H1 (cell line): ENCODE results near the gene ARHGAP6. TPM values are rescaled to one million over a fixed set of nuclear protein-coding genes. Genes with fewer than 3 reads are reported as not detected.

ENCODE experiments used
- CTCF ChIA-PET: fragments of 300-600 bp; sonication (Branson Sonifier 250); formaldehyde crosslinking; loops from one replicate; lab custom pipeline; 2021; ENCODE audit not compliant: partially characterized antibody; lab: Charles Lee
- POLR2A ChIA-PET: fragments of 300-600 bp; sonication (Branson Sonifier 250); formaldehyde crosslinking; loops from one replicate; lab custom pipeline; 2021; ENCODE audit warnings: inconsistent platforms; ENCODE audit not compliant: partially characterized antibody; lab: Charles Lee
- DNase-seq, 2 experiments: peaks; one replicate each; pipeline versions ENCODE4 v3.0.0 to v3.0.0-alpha.2; 2010 to 2022; ENCODE audit warnings: low spot score in 2 of 2, low read depth in 1 of 2, mixed read lengths in 1 of 2
- FAIRE-seq: peaks from 2 replicates; lab custom pipeline; 2011; peaks lifted over from hg19 to GRCh38; lab: Jason Lieb, UNC
- H2AFZ ChIP-seq: 2 replicates; pipeline ENCODE4 v1.8.1; 2012; ENCODE audit warnings: low read length, inconsistent platforms
- H2AK5ac ChIP-seq: 2 replicates; pipeline ENCODE4 v1.6.1; 2013; ENCODE audit warnings: low read depth, low read length
- H2BK120ac ChIP-seq: replicated peaks from 2 replicates; pipeline ENCODE3; 2013; ENCODE audit warnings: low read depth, low read length, inconsistent platforms
- H2BK12ac ChIP-seq: 2 replicates; pipeline ENCODE4 v1.6.1; 2013; ENCODE audit warnings: low read depth, low read length
- H2BK15ac ChIP-seq: 2 replicates; pipeline ENCODE4 v1.6.1; 2013; ENCODE audit warnings: low read length
- H2BK20ac ChIP-seq: 2 replicates; pipeline ENCODE4 v1.6.1; 2013; ENCODE audit warnings: low read length
- H2BK5ac ChIP-seq: 2 replicates; pipeline ENCODE4 v1.6.1; 2013; ENCODE audit warnings: low read depth, low read length
- H3K14ac ChIP-seq: 2 replicates; pipeline ENCODE4 v1.6.1; 2013; ENCODE audit warnings: inconsistent platforms; ENCODE audit not compliant: insufficient read length
- H3K18ac ChIP-seq: 2 replicates; pipeline ENCODE4 v1.6.1; 2013; ENCODE audit warnings: low read length; ENCODE audit errors: extremely low read depth
- H3K23ac ChIP-seq: 2 replicates; pipeline ENCODE4 v1.6.1; 2013; ENCODE audit warnings: inconsistent platforms; ENCODE audit not compliant: insufficient read length
- H3K23me2 ChIP-seq: 2 replicates; pipeline ENCODE4 v1.6.1; 2013; ENCODE audit warnings: low read depth, low read length
- H3K27ac ChIP-seq: 2 replicates; pipeline ENCODE4 v1.6.1; 2011; ENCODE audit warnings: low read depth, low read length, inconsistent platforms
- H3K27me3 ChIP-seq, 4 experiments: replicated peaks in 1 of 4; 1 replicate in 1 of 4; 2 replicates in 3 of 4; pipeline versions ENCODE4 v1.6.1 to v1.8.1; 2011 to 2013; ENCODE audit warnings: low read length in 3 of 4, mild to moderate bottlenecking in 3 of 4, inconsistent platforms in 2 of 4, mixed read lengths in 2 of 4, moderate library complexity in 1 of 4; ENCODE audit not compliant: control insufficient read depth in 3 of 4, insufficient read depth in 3 of 4; ENCODE audit errors: extremely low read depth in 1 of 4
- H3K36me3 ChIP-seq, 4 experiments: 2 replicates each; pipeline versions ENCODE4 v1.6.1 to v1.8.1; 2011 to 2013; ENCODE audit warnings: mild to moderate bottlenecking in 4 of 4, low read length in 3 of 4, moderate library complexity in 2 of 4, control low read depth in 1 of 4, inconsistent platforms in 1 of 4; ENCODE audit not compliant: insufficient read depth in 4 of 4, control insufficient read depth in 2 of 4
- H3K4ac ChIP-seq: replicated peaks from 2 replicates; pipeline ENCODE3; 2013; ENCODE audit warnings: low read length, low read depth, mixed read lengths, inconsistent platforms; ENCODE audit not compliant: insufficient read length
- H3K4me1 ChIP-seq, 4 experiments: replicated peaks in 1 of 4; 1 replicate in 1 of 4; 2 replicates in 3 of 4; pipeline versions ENCODE4 v1.6.1 to v1.8.1; 2011 to 2013; ENCODE audit warnings: low read length in 3 of 4, inconsistent platforms in 2 of 4, mixed read lengths in 1 of 4; ENCODE audit not compliant: insufficient read depth in 4 of 4, control insufficient read depth in 3 of 4
- H3K4me2 ChIP-seq, 2 experiments: 2 replicates each; pipeline versions ENCODE4 v1.6.1 to v1.8.1; 2011 to 2013; ENCODE audit warnings: low read depth in 2 of 2, low read length in 2 of 2, control low read depth in 1 of 2, inconsistent platforms in 1 of 2, mild to moderate bottlenecking in 1 of 2; ENCODE audit not compliant: insufficient read depth in 1 of 2
- H3K4me3 ChIP-seq, 4 experiments: fragments of 200-600, 300-600 bp in 1 of 4; sonication (generic), shearing (Covaris generic), sonication (Bioruptor Twin) in 1 of 4; 2 replicates each; pipeline versions ENCODE4 v1.5.1 to v1.8.1; 2011 to 2016; ENCODE audit warnings: low read length in 4 of 4, low read depth in 3 of 4, control low read depth in 2 of 4, inconsistent platforms in 2 of 4, mild to moderate bottlenecking in 2 of 4, mixed read lengths in 1 of 4, moderate library complexity in 1 of 4; ENCODE audit not compliant: insufficient read depth in 2 of 4; ENCODE audit errors: extremely low read depth in 1 of 4
- H3K56ac ChIP-seq: replicated peaks from 2 replicates; pipeline ENCODE3; 2013; ENCODE audit warnings: low read depth, mild to moderate bottlenecking, mixed read lengths, low read length, inconsistent platforms; ENCODE audit not compliant: insufficient read length
- H3K79me1 ChIP-seq: 2 replicates; pipeline ENCODE4 v1.6.1; 2013; ENCODE audit warnings: low read depth, low read length, control low read depth
- H3K79me2 ChIP-seq, 2 experiments: 2 replicates each; pipeline versions ENCODE4 v1.6.1 to v1.8.1; 2012 to 2013; ENCODE audit warnings: low read length in 2 of 2, mild to moderate bottlenecking in 2 of 2, inconsistent platforms in 1 of 2; ENCODE audit not compliant: insufficient read depth in 2 of 2, control insufficient read depth in 1 of 2
- H3K9ac ChIP-seq, 4 experiments: replicated peaks in 1 of 4; 1 replicate in 1 of 4; 2 replicates in 3 of 4; pipeline versions ENCODE4 v1.6.1 to v1.8.1; 2011 to 2013; ENCODE audit warnings: low read depth in 3 of 4, low read length in 3 of 4, control low read depth in 2 of 4, mild to moderate bottlenecking in 2 of 4, moderate library complexity in 2 of 4, inconsistent platforms in 1 of 4; ENCODE audit errors: extremely low read depth in 1 of 4
- H3K9me3 ChIP-seq, 2 experiments: 2 replicates each; pipeline versions ENCODE4 v1.6.1 to v1.8.1; 2012 to 2013; ENCODE audit warnings: mild to moderate bottlenecking in 2 of 2, moderate library complexity in 2 of 2, control low read depth in 1 of 2, inconsistent platforms in 1 of 2, low read depth in 1 of 2, low read length in 1 of 2, mixed read lengths in 1 of 2; ENCODE audit not compliant: insufficient read depth in 2 of 2
- H4K20me1 ChIP-seq, 2 experiments: replicated peaks in 1 of 2; 2 replicates each; pipeline versions ENCODE3 to v1.8.1; 2011 to 2013; ENCODE audit warnings: inconsistent platforms in 2 of 2, low read length in 2 of 2, mild to moderate bottlenecking in 1 of 2; ENCODE audit not compliant: insufficient read depth in 2 of 2, control insufficient read depth in 1 of 2
- H4K5ac ChIP-seq: 2 replicates; pipeline ENCODE4 v1.6.1; 2013; ENCODE audit warnings: low read length, low read depth, mixed read lengths, inconsistent platforms; ENCODE audit not compliant: insufficient read length
- H4K8ac ChIP-seq: 2 replicates; pipeline ENCODE4 v1.8.0; 2013; ENCODE audit warnings: mild to moderate bottlenecking, moderate library complexity, low read length, inconsistent platforms; ENCODE audit not compliant: insufficient read depth; ENCODE audit errors: extremely low read depth
- H4K91ac ChIP-seq: replicated peaks from 2 replicates; pipeline ENCODE3; 2013; ENCODE audit warnings: low read length, mixed read lengths, inconsistent platforms; ENCODE audit not compliant: insufficient read length
- CBX5 ChIP-seq: fragments of 300-800, 300-1000 bp; sonication (generic); IDR thresholded peaks from 2 replicates; pipeline ENCODE4 v1.7.1; 2016; ENCODE audit warnings: antibody characterized with exemption, low read length, low read depth
- CHD2 ChIP-seq: IDR thresholded peaks from 2 replicates; pipeline ENCODE4 v1.6.1; 2012; ENCODE audit warnings: low read length, improper control_type of control experiment
- EP300 ChIP-seq, 2 experiments: IDR thresholded peaks; 1 replicate in 1 of 2; 2 replicates in 1 of 2; pipeline ENCODE4 v1.6.1; 2011 to 2012; ENCODE audit warnings: low read depth in 2 of 2, low read length in 2 of 2, mild to moderate bottlenecking in 2 of 2, borderline replicate concordance in 1 of 2, inconsistent platforms in 1 of 2, moderate library complexity in 1 of 2
- SIX5 ChIP-seq: IDR thresholded peaks from 2 replicates; pipeline ENCODE4 v1.6.1; 2011; ENCODE audit warnings: mild to moderate bottlenecking, low read depth, low read length
- SUZ12 ChIP-seq: fragments of 200-600 bp; sonication (generic); IDR thresholded peaks from 2 replicates; pipeline ENCODE4 v1.6.1; 2012; ENCODE audit warnings: mild to moderate bottlenecking, inconsistent platforms, low read length, moderate library complexity, mixed read lengths
- TBP ChIP-seq: IDR thresholded peaks from 2 replicates; pipeline ENCODE4 v1.6.1; 2011; ENCODE audit warnings: low read depth, low read length, improper control_type of control experiment
- WGBS, 2 experiments: shearing (Covaris generic) in 1 of 2; methylation state at CpG; one replicate each; pipeline versions ENCODE4 v1.1.6 to v1.1.7; 2013 to 2015; ENCODE audit warnings: low lambda C conversion rate in 2 of 2, mixed read lengths in 2 of 2, inconsistent platforms in 1 of 2, low coverage in 1 of 2, missing lambda C conversion rate in 1 of 2; ENCODE audit not compliant: insufficient replicate concordance in 2 of 2, insufficient coverage in 1 of 2, insufficient read length in 1 of 2; ENCODE audit errors: extremely low coverage in 1 of 2, missing lambda C conversion rate in 1 of 2; 5-methylcytosine and 5-hydroxymethylcytosine counted together
- polyA plus RNA-seq, 7 experiments: library from polyadenylated mRNA; depleted of rRNA in 3 of 7; stranded (reverse) in 5 of 7; unstranded in 2 of 7; fragments of >200 nt in 5 of 7; fragments of 200-250 nt in 2 of 7; gene quantifications; 1 replicate in 5 of 7; 2 replicates in 1 of 7; 4 replicates in 1 of 7; pipeline versions ENCODE4 v1.2.1 to v1.2.3, GENCODE V29; 2011 to 2013; ENCODE audit warnings: missing spikeins in 2 of 7, mixed read lengths in 2 of 7
- total RNA-seq: library from RNA; stranded (reverse); fragmentation: NEBNext Ultra II Directional; extraction: Animal tissue kit (Norgen Biotek cat#: 25700); gene quantifications from 2 replicates; pipeline ENCODE4 v1.2.1, GENCODE V29; 2021
- TF ChIP-seq, protein P1 (sequence below): IDR thresholded peaks from 2 replicates; pipeline ENCODE4 v1.6.1; 2012; ENCODE audit warnings: low read length, inconsistent platforms
- TF ChIP-seq, protein P2 (sequence below): IDR thresholded peaks from 2 replicates; pipeline ENCODE4 v1.6.1; 2011; ENCODE audit warnings: low read depth, mild to moderate bottlenecking, low read length; ENCODE audit not compliant: insufficient read depth

The ARHGAP6 gene
- total and polyA plus RNA-seq, 2 of the 8 experiments (the other 6 are each of a cell fraction or from before 2014, with no cell fraction given), result 0.35 to 0.82 TPM

DNA sequence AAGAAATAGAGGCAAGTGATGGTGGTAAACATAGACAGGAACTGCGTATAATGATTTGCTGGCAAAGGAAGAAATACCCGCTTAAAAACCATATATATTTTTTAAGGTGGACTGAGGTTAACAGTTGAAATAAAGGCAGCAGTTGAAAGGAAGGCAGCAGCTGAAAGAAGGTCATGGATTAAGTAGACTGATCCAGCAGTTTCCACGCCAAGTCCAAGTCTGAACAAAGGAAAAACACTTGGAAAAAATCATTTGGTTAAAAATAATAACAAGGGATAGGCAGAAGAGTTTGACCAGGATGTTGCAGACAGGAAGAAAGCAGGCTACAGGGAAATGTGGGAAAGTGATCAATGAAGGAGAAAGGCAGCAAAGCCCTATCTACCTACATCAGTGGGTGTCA, 278.9 kb downstream of the ARHGAP6 start:
- Histone ChIP-seq H4K8ac (no peak overlapping the region), H3K56ac (no peak overlapping the region), H2BK15ac (no peak overlapping the region), H4K5ac (no peak overlapping the region), H2BK20ac (no peak overlapping the region), H3K79me2 (no peaks in the 10 kb centered on the region), H2AFZ (no peak overlapping the region), H3K14ac (no peak overlapping the region)
- 88% methylated on average over 3 of the region's 3 CpGs; no CpG with 5 or more reads in 1 of the 2 experiments for WGBS, 2 experiments
- CTCF ChIA-PET, result interaction anchor here (1.1 kb wide), 1 partner anchor 175 kb away, joined by 3 read pairs; no protein-coding TSS in a partner anchor
- no peak for TF ChIP-seq SUZ12
- TF ChIP-seq CHD2, result no peak
- TF ChIP-seq, protein P1, sequence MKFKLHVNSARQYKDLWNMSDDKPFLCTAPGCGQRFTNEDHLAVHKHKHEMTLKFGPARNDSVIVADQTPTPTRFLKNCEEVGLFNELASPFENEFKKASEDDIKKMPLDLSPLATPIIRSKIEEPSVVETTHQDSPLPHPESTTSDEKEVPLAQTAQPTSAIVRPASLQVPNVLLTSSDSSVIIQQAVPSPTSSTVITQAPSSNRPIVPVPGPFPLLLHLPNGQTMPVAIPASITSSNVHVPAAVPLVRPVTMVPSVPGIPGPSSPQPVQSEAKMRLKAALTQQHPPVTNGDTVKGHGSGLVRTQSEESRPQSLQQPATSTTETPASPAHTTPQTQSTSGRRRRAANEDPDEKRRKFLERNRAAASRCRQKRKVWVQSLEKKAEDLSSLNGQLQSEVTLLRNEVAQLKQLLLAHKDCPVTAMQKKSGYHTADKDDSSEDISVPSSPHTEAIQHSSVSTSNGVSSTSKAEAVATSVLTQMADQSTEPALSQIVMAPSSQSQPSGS, result no peak
- TF ChIP-seq TBP, result no peak
- TF ChIP-seq, protein P2, sequence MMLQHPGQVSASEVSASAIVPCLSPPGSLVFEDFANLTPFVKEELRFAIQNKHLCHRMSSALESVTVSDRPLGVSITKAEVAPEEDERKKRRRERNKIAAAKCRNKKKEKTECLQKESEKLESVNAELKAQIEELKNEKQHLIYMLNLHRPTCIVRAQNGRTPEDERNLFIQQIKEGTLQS, result no peak
- TF ChIP-seq SIX5, result no peak
- TF ChIP-seq EP300 (IDR thresholded peaks at IDR 0.05; ENCODE audit: borderline replicate concordance in 1 of 2, low read depth in 2 of 2, low read length in 2 of 2), result no peak
- TF ChIP-seq CBX5, result no peak
- TF ChIP-seq, all 59 proteins: peak for 0
- Histone ChIP-seq H2BK120ac (no peak overlapping the region), H3K4ac (no peak overlapping the region), H3K36me3 (no peaks in the 10 kb centered on the region), H3K23me2 (no peaks in the 10 kb centered on the region), H3K4me1 (no peaks in the 10 kb centered on the region), H4K20me1 (no peaks in the 10 kb centered on the region), H3K27me3 (no peaks in the 10 kb centered on the region), H2BK12ac (no peak overlapping the region), H3K9ac (no peak overlapping the region), H3K18ac (no peak overlapping the region), H3K27ac (no peak overlapping the region), H4K91ac (no peak overlapping the region), H3K9me3 (no peaks in the 10 kb centered on the region), H3K4me2 (no peak overlapping the region), H3K4me3 (no peak overlapping the region), H2AK5ac (no peak overlapping the region), H3K23ac (no peak overlapping the region), H2BK5ac (no peak overlapping the region), H3K79me1 (no peaks in the 10 kb centered on the region)
- POLR2A ChIA-PET, result no interaction called here
- no peak for DNase-seq
- FAIRE-seq, result no peak
